Heart right ventricle (tissue), 16 donors: ENCODE measurements around the gene EFCAB10. TPM values are rescaled to one million over a fixed set of nuclear protein-coding genes. Genes with fewer than 3 reads are reported as not detected.
A peak's percentile ranks its signal among the peaks of the same experiment; 100 is the strongest.

Experiments
- ATAC-seq, 8 donors: fragments of 200-7000 bp; cut with Tn5 transposase; one replicate each; pipeline ENCODE4 v1.9.1; 2020; ENCODE audit warnings: mild to moderate bottlenecking in 8 of 8, moderate library complexity in 8 of 8, moderate number of reproducible peaks in 1 of 8
- DNase-seq, 2 donors: peaks; one replicate each; pipeline ENCODE4 v3.0.0-alpha.2; 2020
- H3K27ac ChIP-seq, 10 donors: fragments of 200-600 bp; sonication (generic) in 2 of 10; one replicate each; pipeline versions ENCODE4 v1.5.0 to v1.8.0; 2020 to 2022; ENCODE audit warnings: mild to moderate bottlenecking in 3 of 10
- H3K27me3 ChIP-seq, 7 donors: fragments of 200-600 bp; one replicate each; pipeline ENCODE4 v1.8.0; 2021 to 2022; ENCODE audit warnings: mild to moderate bottlenecking in 2 of 7
- H3K36me3 ChIP-seq, 9 donors: fragments of 200-600 bp; sonication (generic) in 1 of 9; one replicate each; pipeline versions ENCODE4 v1.5.0 to v1.8.0; 2020 to 2022; ENCODE audit warnings: mild to moderate bottlenecking in 2 of 9
- H3K4me1 ChIP-seq, 9 donors: fragments of 200-600 bp; sonication (generic) in 1 of 9; one replicate each; pipeline versions ENCODE4 v1.5.0 to v1.8.0; 2020 to 2022; ENCODE audit warnings: mild to moderate bottlenecking in 4 of 9
- H3K4me3 ChIP-seq, 10 donors: fragments of 200-600 bp; sonication (generic) in 2 of 10; one replicate each; pipeline versions ENCODE4 v1.5.0 to v1.8.0; 2020 to 2022; ENCODE audit warnings: mild to moderate bottlenecking in 7 of 10, moderate library complexity in 2 of 10
- H3K9me3 ChIP-seq, 11 donors: fragments of 200-600 bp in 10 of 11; sonication (generic) in 2 of 11; one replicate each; pipeline versions ENCODE4 v1.5.0 to v1.8.0; 2013 to 2022; ENCODE audit warnings: mild to moderate bottlenecking in 2 of 11, control low read depth in 1 of 11, moderate library complexity in 1 of 11
- WGBS, 2 donors: extraction: QIAGEN DNeasy Blood & Tissue Kit; methylation state at CpG; one replicate each; pipeline ENCODE4 v1.1.7; 2013; ENCODE audit warnings: inconsistent platforms in 1 of 2; 5-methylcytosine and 5-hydroxymethylcytosine counted together
- intact Hi-C, 10 donors: fragments of 100-400 bp; cut with DNase I; formaldehyde crosslinking; loops; one replicate each; pipeline versions ENCODE4 v1.11.1 to v1.14.2; 2022
- long read RNA-seq, 3 donors: library from polyadenylated mRNA; unstranded; transcript quantifications; one replicate each; pipeline ENCODE4 v2.0.0, GENCODE V29; 2020 to 2021
- polyA plus RNA-seq, 2 donors: library from polyadenylated mRNA; stranded (reverse); fragments of 200-250 nt; gene quantifications; one replicate each; pipeline ENCODE4 v1.2.3, GENCODE V29; 2013
- total RNA-seq, 10 donors: library from RNA; stranded (reverse); fragmentation: NEBNext Ultra II Directional in 3 of 10; extraction: Animal tissue kit (Norgen Biotek cat#: 25700) in 3 of 10; gene quantifications; one replicate each; pipeline versions ENCODE4 v1.2.1 to v1.2.4, GENCODE V29; 2021 to 2023
- TF ChIP-seq, protein P1 (sequence below), 9 donors: fragments of 200-600 bp; sonication (generic) in 2 of 9; IDR thresholded peaks; one replicate each; pipeline versions ENCODE4 v1.5.0 to v1.8.0; 2021 to 2022; ENCODE audit warnings: antibody characterized with exemption in 9 of 9, mild to moderate bottlenecking in 5 of 9, moderate library complexity in 1 of 9
- donor health status: Arrhythmogenic right ventricular cardiomyopathy.
- donor health status: ischemic (EF 13 %, LVEDD 7.1; RV severe dilation, severe dysfunction).
- donor health status: healthy with polysubstance abuse.
- donor health status: DM: no; HTN: yes; CAD: no.
- donor health status: DM: no; HTN: no; CAD: no.
- donor health status: ischemic (EF 25% LVEDD 6.9; RV normal size, moderate dysfunction).
- donor health status: ischemic (EF 25% LVEDD 5.7; RV mildly dilated, moderate dysfunction).
- donor health status: healthy.
- donor health status: DM: yes; HTN: yes; CAD: no.
- donor health status: Ischemic cardiomyopathy.
- donor health status: ischemic (EF 35%, LVEDD 5.7; RV mildly dilated, moderate dysfunction).
- donor health status: nonischemic (EF 11% LVEDD 7.7; RV severe dilation, severe dysfunction).
- donor health status: DM: yes; HTN: yes; CAD: no.
- donor health status: PGD.
- donor health status: ischemic (EF 29% LVEDD 5.4; RV normal size, mild dysfunction).
- donor health status: nonischemic (EF 23%, LVEDD 6.1; RV moderate dilation, normal function).

Gene EFCAB10
- total RNA-seq, result not detected
- not detected for polyA plus RNA-seq
- long read RNA-seq, donor 1, result 0 reads
- long read RNA-seq, donor 2, result 0 reads
- long read RNA-seq, donor 3, result 0 reads

DNA sequence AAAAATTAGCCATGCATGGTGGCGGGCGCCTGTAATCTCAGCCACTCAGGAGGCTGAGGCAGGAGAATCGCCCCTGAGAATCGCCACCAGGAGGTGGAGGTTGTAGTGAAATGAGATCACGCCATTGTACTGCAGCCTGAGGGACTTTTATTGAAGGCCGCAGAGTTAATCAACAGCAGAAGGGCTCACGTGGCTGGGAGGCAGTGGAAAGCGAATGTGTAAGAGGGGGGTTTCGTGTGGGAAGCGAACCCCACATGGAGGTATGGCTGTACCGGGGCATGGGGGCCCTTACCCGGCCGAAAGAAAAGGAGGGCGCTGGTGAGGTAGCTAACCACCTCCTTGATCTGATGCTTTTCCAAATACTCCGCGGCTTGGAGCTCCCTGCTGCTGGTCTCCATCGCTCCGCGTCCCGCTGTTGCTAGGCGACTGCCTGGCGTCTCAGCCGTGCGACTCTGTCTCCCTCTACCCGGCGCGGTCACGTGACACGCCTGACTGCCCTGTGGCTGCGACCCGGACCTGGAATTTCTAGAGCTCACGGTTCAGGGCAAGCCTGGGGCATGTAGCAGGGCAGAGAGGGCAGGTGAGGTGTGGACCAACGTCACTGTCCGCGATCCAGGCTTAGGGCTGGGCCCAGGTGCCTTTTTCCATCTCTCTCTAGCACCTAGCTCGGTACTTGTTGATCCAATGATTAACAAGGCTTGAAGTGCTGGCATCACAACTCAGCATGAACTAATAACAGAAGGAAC is at the start of gene EFCAB10:
Gene EFCAB10 (minus strand): TSS at position 428 of the 746 bp plus-strand sequence. CDS start 30 bp downstream, at position 398.
- H3K27me3 ChIP-seq, result peaks cover 0 to 8% (median 4%) of the 10 kb centered on the region in 7 donors
- intact Hi-C loops, result no loop called here
- H3K4me3 ChIP-seq, result peak within 1 kb of the TSS in 9 of 10 donors; percentile 5 to 44 (median 36)
- ATAC-seq (peak in 7 of 8 donors; percentile 33 to 75 (median 53)), DNase-seq (peak; percentile 14 to 51)
- peaks cover 0 to 17% (median 0%) of the 10 kb centered on the region in 11 donors for H3K9me3 ChIP-seq
- H3K36me3 ChIP-seq, result no peaks in the 10 kb centered on the region
- H3K27ac ChIP-seq, result no peak within 1 kb of the TSS
- TF ChIP-seq, protein P1, sequence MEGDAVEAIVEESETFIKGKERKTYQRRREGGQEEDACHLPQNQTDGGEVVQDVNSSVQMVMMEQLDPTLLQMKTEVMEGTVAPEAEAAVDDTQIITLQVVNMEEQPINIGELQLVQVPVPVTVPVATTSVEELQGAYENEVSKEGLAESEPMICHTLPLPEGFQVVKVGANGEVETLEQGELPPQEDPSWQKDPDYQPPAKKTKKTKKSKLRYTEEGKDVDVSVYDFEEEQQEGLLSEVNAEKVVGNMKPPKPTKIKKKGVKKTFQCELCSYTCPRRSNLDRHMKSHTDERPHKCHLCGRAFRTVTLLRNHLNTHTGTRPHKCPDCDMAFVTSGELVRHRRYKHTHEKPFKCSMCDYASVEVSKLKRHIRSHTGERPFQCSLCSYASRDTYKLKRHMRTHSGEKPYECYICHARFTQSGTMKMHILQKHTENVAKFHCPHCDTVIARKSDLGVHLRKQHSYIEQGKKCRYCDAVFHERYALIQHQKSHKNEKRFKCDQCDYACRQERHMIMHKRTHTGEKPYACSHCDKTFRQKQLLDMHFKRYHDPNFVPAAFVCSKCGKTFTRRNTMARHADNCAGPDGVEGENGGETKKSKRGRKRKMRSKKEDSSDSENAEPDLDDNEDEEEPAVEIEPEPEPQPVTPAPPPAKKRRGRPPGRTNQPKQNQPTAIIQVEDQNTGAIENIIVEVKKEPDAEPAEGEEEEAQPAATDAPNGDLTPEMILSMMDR (IDR thresholded peaks at IDR 0.05), result no peak
- WGBS, 2 donors, result 11% methylated on average over 36 of the region's 36 CpGs
- H3K4me1 ChIP-seq, result peaks cover 0 to 8% (median 5%) of the 10 kb centered on the region in 9 donors

- intact Hi-C loops, result no loop called here
- WGBS, 2 donors, result 93 to 96% methylated on average over 2 of the region's 2 CpGs
- TF ChIP-seq, protein P1 (IDR thresholded peaks at IDR 0.05), result no peak
- Histone ChIP-seq H3K27ac (no peak overlapping the region), H3K36me3 (peaks cover 0 to 73% (median 3%) of the 10 kb centered on the region in 9 donors), H3K27me3 (no peaks in the 10 kb centered on the region), H3K9me3 (peaks cover 0 to 14% (median 0%) of the 10 kb centered on the region in 11 donors), H3K4me3 (no peak overlapping the region), H3K4me1 (peaks cover 0 to 14% (median 11%) of the 10 kb centered on the region in 9 donors)
- ATAC-seq, result no peak
- no peak for DNase-seq
Observed at GRCh38 chr7:105625986-105626385, 44.7 kb upstream of the EFCAB10 start.

GRCh38 chr7:105623906-105624305 is 42.6 kb upstream of the EFCAB10 start:
- TF ChIP-seq, protein P1 (IDR thresholded peaks at IDR 0.05), result no peak
- peaks cover 0 to 17% (median 12%) of the 10 kb centered on the region in 9 donors for H3K4me1 ChIP-seq
- H3K27ac ChIP-seq, result no peak overlapping the region
- intact Hi-C loops, result no loop called here
- peaks cover 0 to 61% (median 3%) of the 10 kb centered on the region in 9 donors for H3K36me3 ChIP-seq
- H3K27me3 ChIP-seq, result no peaks in the 10 kb centered on the region
- H3K9me3 ChIP-seq, result peaks cover 0 to 14% (median 0%) of the 10 kb centered on the region in 11 donors
- no peak overlapping the region for H3K4me3 ChIP-seq
- 98% methylated on average over 15 of the region's 15 CpGs for WGBS, 2 donors
- DNase-seq (no peak), ATAC-seq (no peak)

DNA sequence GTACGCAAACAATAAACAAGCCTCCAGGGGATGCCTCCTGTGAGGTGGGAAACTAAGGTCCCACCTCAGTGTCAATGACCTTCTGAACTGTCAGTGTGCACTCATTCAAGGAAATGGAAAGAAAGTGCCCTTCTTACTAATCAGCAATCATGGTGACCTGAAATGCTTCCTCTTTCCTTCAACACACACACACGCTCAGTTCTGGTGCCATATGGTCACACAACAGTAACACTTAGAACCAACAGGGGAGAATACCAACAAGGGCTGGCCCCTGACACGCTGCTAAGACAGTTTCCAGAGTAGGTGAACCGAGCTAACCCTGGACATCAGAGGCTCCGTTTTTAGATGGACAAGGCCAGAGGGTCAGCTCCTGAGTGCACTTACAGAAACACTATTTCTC is 42.1 kb upstream of the EFCAB10 start:
- WGBS, 2 donors, result 91% methylated on average over 5 of the region's 5 CpGs
- intact Hi-C loops, result no loop called here

More for the DNA sequence above, 42.1 kb upstream of the EFCAB10 start:
- Histone ChIP-seq H3K9me3 (peaks cover 0 to 14% (median 0%) of the 10 kb centered on the region in 11 donors), H3K4me1 (peaks cover 0 to 17% (median 12%) of the 10 kb centered on the region in 9 donors), H3K27ac (no peak overlapping the region), H3K36me3 (peaks cover 0 to 65% (median 3%) of the 10 kb centered on the region in 9 donors), H3K27me3 (no peaks in the 10 kb centered on the region), H3K4me3 (no peak overlapping the region)
- TF ChIP-seq, protein P1 (IDR thresholded peaks at IDR 0.05), result no peak
- DNase-seq, result no peak
- no peak for ATAC-seq
